DND-41 (cell line): ENCODE data around the gene CHSY3.

Source experiments
- EZH2 ChIP-seq: IDR thresholded peaks from 3 replicates; pipeline ENCODE4 v1.6.1; 2012; ENCODE audit warnings: borderline replicate concordance, low read depth, mild to moderate bottlenecking, moderate library complexity, low read length, inconsistent platforms; ENCODE audit not compliant: severe bottlenecking
- TF ChIP-seq, protein P1 (sequence below): IDR thresholded peaks from 2 replicates; pipeline ENCODE4 v1.5.1; 2012; ENCODE audit warnings: borderline replicate concordance, low read length, moderate library complexity, mild to moderate bottlenecking; ENCODE audit not compliant: poor library complexity, severe bottlenecking; ENCODE audit errors: extremely low read depth

DNA sequence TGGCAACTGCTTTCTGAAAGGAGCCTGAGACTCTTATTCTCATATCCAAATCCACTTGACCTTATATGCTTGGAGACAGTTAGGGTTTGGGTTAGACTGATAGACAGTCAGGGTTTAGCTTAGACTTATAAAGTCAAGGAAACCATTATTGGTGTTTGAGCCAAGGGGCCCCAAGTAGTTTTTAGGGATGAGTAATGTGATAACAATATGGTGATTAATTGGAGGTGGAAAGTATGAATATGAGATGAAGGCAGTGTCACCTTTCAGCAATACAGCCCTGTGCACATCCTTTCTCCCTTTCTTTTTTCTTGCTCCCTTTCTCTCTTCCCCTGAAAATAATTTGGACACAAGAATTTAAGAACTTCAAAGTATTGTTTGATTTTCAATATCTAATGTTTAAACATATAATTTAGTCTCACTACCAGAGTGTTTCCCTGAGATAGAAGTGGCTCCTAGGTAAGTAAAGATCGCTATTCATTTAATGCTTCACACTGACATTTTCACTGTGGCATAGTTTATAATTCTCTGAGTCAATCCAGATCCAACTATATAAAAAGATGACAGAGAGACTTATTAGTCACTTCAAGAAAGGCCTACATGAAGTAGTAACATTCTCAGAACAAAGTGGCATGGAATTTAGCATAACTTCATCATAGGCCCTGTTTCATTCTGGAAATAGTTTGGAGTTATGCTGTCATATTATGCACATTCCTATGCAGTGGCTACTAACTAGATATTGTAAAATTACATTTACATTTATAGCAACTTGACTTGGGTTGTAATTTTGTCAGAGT is 200.8 kb downstream of the CHSY3 start:
- TF ChIP-seq, protein P1, sequence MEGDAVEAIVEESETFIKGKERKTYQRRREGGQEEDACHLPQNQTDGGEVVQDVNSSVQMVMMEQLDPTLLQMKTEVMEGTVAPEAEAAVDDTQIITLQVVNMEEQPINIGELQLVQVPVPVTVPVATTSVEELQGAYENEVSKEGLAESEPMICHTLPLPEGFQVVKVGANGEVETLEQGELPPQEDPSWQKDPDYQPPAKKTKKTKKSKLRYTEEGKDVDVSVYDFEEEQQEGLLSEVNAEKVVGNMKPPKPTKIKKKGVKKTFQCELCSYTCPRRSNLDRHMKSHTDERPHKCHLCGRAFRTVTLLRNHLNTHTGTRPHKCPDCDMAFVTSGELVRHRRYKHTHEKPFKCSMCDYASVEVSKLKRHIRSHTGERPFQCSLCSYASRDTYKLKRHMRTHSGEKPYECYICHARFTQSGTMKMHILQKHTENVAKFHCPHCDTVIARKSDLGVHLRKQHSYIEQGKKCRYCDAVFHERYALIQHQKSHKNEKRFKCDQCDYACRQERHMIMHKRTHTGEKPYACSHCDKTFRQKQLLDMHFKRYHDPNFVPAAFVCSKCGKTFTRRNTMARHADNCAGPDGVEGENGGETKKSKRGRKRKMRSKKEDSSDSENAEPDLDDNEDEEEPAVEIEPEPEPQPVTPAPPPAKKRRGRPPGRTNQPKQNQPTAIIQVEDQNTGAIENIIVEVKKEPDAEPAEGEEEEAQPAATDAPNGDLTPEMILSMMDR: no peak
- TF ChIP-seq EZH2: no peak
